Measurements from ENCODE around the gene CACNA2D1.

GRCh38 chr7:82057476-82057875 lies 386.1 kb downstream of the CACNA2D1 start:
- no peak for TF ChIP-seq POLR2A (IDR thresholded peaks at IDR 0.05)
- no peak for TF ChIP-seq CTCF (IDR thresholded peaks at IDR 0.05)
